Stimulated activated CD8-positive, alpha-beta memory T cell treated with anti-CD3 and anti-CD28 coated beads, Interleukin-15, amount 100 ng/mL, for 24 hours (primary cell): ENCODE measurements around the gene RUSC2.
"Not testable (repeated sequence)": the region's sequence is repeated elsewhere in the genome, so short reads cannot be mapped to it uniquely, and the experiment has no call there.

Experiments
- DNase-seq: peaks from one replicate; pipeline ENCODE4 v3.0.0-alpha.2; 2020; ENCODE audit warnings: low read depth

Gene RUSC2

DNA sequence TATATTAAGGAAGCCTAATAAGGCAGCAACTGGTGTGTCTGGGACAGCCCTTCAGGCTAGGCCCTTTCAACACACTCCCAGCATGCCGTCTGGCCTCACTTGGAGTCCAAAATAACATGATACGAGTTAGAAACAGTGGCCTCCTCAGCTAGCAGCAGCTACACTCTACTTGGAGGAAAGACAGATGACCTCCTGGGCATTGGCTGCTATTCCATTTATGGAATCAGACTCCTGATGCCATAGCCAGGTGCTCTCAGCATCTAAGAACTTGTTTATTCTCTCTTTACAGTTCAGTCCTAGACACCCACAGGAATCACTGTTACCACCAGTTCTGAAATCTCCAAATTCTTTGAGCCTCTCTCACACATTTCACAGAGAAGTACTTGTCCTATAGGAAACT is 31.8 kb downstream of the RUSC2 start:
- no peak for DNase-seq

DNA sequence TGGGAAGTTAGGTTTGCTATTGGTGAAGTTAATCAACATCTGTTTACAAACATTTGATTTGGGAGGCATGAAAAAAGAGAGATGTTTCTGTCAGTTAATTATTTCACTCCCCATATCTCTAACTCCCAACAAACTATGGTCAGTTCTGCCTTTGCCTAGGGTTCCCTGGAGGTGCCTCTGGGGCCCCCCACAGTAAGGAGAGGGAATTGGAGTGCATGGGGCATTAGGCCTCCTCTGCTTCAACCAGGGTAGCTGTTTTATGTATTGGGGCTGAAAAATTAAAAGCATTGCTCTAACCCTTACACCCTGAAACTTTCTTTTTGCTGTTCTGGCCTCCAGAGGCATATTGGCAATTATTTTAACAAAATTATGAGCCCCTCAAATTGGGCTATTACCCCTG is 32.3 kb downstream of the RUSC2 start:
- DNase-seq = no peak

DNA sequence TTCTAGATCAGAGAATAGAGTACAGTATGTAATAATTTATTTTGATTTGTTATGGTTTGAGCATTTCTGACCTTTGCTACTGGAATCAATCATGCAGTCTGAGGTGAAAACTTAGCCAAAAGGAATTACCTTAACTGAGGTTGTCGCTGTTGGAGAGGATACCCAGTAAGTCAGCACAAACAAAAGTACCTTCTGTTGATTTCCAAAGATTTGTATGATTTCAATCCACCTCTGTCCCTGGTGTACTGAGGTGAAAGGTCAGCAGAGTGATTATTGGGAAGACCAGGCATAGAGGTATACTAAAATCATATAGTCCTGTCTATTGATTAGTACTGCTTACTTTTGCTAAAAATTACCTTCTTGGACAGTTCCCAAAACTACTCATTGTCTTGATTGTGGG is 32.8 kb downstream of the RUSC2 start:
- DNase-seq = no peak

DNA sequence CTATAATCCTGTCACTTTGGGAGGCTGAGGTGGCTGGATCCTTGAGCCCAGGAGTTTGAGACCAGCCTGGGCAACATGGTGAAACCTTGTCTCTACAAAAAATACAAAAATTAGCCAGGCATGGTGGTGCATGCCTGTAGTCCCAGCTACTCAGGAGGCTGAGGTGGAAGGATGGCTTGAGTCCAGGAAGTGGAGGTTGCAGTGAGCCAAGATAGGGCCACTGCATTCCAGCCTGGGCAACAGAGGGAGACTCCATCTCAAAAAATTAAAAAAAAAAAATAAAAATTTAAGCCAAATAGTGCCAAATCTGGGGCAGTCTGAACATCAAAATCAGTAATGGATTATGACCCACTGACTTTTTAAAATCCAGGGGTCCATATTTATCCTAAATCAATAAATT is 33.6 kb downstream of the RUSC2 start:
- DNase-seq = not testable (repeated sequence)

DNA sequence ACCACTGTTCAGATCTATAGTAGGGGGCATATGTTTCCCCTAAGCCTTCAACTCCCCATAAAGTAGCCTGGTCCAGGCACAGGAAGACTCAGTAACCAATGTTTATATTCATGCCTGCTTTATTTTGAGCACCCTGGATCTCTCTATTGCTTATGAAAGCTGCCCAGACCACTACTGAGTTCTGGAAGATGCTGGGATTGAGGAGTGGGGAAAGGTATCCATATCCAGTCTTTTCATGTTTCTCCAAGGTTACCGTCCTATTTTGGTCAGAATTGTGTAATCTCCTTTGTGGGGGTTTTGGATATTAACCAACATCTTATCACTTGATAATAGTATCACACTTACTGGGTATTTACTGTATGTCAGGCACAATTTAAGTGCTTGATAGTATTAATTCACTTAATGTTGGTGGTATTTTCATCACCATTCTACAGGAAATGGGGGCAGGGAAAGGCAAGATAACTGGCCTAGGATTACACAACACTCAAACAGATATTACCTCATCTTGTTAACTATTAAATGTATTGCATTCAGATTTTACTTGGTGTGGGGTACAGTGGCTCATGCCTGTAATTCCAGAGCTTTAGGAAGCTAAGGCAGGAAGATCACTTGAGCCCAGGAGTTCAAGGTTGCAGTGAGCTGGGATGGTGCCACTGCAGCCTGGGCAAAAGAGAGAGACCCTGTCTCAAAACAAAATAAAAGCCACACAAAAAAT is 36.3 kb downstream of the RUSC2 start:
- no peak for DNase-seq

DNA sequence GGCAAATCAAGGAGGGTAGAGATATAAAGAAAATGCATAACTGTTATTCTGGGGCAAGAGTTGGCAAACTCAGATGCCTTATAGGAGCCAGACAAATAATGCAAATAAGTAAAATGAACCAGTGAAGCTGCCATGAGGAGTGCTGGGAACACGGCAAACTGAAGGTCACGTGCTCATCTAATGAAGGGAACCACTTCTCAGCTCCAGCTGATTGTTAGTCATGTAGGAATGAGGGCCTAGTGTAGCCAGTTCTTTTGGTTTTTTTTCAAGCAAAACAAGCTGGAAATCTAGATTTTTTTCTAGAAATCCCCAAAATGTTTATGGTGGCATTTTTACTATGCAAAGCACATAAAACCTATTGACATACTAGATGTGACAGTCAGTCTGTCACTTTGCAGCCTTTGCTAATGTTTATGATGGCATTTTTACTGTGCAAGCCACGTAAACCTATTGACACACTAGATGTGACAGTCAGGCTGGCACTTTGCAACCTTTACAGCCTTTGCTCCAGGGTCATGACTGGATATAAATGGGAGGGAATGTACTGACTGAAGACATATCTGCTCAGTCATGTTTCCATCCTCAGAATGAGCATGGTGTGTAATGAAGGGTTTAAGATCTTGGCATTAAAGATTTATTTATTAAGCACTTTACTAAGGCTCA is 39.4 kb downstream of the RUSC2 start:
- DNase-seq = no peak

DNA sequence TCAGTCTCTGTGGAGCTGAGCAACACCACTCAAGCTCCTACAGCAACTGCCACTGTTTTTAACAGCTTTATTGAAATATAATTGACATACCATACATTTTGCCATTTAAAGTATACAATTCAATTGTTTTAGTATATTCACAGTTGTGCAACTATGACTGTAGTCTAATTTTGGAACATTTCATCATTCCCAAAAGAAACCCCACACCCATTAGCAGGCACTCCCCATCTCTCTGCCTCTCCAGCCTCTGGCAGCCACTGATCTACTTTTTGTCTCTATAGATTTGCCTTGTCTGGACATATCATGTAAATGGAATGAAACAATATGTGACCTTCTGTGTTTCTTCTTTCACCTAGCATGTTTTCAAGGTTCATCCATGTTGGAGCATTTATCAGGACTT is 43.5 kb downstream of the RUSC2 start:
- DNase-seq = no peak

DNA sequence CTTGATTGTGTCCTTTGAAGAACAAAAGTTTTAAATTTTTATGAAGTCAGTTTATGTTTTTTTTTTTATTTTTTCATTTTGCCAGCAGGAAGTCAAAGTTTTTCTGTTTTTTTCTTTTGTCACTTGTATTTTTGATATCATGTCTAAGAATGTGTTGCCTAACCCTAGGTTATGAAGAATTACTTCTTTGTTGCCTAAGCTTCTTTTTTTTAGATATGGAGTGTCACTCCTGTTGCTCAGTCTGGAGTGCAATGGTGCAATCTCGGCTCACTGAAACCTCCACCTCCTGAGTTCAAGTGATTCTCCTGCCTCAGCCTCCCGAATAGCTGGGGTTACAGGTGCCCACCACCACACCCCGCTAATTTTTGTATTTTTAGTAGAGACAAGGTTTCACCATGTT is 45.0 kb downstream of the RUSC2 start:
- DNase-seq = not testable (repeated sequence)

DNA sequence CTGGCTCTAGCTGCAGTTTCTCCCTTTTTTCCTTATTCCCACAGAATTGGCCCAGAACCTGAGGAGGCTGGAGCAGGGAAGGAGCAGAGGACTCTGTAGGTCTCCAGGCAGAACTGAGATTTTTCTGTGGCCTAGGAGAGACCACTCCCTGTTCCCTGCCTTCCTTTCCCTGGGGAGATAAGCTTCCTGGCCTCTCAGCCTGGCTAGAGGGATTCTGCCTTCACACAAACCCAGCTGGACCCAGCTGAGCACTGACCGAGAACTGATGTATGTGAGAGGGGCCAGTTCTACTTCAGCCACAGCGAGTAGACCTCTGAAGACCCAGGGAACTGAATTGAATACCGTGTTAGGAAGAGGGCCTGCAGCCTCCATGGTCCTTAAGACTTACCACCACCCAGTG is 48.0 kb downstream of the RUSC2 start:
- DNase-seq = no peak

DNA sequence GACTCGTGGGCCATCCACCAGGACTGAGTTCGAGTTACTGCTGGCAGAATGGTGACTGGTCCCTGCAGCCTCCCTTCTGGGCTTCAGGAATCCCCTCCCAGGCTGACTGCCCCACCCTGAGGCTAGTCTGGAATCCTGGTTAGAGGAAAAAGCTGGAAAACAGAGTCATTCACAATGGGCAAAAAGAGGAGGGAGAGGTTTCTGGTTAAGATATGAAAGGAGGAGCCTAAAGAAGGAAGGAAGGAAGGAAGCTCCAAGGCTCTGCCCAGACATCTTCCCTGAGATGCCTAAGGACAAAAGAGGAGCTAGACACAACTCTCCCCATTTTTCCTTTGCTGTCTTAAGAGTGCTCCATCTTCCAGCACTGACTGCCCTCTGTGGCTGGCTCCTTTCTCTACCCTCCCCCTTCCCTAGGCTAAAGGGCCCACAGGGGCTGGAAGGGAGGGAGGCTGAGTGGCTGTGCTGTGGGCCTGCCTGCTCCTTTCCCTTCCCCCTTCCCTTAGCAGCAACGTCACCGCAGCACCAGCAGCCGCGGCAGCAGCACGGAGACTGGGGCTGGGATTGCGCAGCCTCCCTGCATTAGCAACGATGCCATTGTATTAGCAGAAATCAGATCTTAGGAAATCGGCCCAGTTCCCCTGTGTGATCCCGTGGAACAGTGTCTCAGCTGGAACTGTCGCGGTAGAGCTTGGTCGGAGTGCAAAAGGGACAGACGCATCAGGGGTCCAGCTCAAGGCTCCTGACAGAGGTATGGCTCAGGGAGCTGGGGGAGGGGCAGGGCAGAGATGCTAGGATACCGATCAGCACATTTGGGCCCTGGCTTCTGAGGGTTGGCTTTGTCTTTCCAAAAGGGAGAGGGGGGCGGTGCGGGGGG is 48.7 kb downstream of the RUSC2 start:
- DNase-seq = no peak
